ENCODE results near the gene NMT1. TPM values are rescaled to one million over a fixed set of nuclear protein-coding genes. Genes with fewer than 3 reads are reported as not detected.
A peak's percentile ranks its signal among the peaks of the same experiment; 100 is the strongest.

The NMT1 gene
- polyA plus RNA-seq (ENCODE audit: low read depth in 6 of 6): 10 to 100 TPM; 29.2 to 98.6 (median 55.5) TPM

DNA sequence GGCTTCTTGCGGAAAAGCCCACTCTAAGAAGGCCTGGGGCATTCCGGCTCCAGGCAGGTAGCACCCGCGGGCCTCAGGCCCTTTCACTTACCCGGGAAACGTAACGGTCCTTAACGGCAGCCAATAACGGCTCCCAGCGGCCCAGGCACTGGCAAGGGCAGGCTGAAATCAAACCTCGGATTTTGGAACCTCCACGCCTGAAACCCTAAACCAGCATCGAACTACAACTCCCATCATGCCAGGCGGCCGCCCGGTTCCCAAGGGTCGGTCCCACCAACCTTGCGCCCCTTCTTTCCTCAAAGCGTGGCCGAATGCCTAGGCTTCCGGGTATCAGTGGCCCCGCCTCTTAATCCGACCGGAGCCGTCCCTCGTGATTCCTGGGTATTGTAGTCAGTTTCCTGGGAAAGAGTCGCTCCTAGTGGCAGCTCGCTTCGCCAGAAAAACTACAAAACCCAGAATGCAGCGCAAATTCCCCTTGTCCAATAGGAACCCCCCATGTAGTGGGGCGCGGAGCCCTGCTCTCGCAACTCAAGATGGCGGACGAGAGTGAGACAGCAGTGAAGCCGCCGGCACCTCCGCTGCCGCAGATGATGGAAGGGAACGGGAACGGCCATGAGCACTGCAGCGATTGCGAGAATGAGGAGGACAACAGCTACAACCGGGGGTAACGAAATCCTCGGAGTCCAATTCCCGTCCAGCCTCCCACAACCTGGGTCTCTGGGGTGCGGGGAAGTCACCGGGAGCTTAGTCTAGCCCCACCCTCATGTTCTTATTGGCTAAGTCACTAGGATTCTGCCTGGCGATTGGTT is at the start of gene NMT1:
NMT1 (plus strand) TSS at position 521 of the 809 bp plus-strand sequence; CDS start at position 534, 13 bp downstream.
- peaks cover 22 to 54% (median 43%) of the 10 kb centered on the region in 3 donors for H3K4me1 Mint-ChIP-seq
- H3K4me3 Mint-ChIP-seq: peak within 1 kb of the TSS; percentile 88 to 100 (median 100)
- ATAC-seq (ENCODE audit: low read depth in 2 of 2) (peak; percentile 86), DNase-seq (peak; percentile 97)
- peak within 1 kb of the TSS; percentile 94 to 100 (median 98) for H3K27ac Mint-ChIP-seq
- no peaks in the 10 kb centered on the region for H3K27me3 Mint-ChIP-seq
- H3K36me3 Mint-ChIP-seq: no peaks in the 10 kb centered on the region
- no peaks in the 10 kb centered on the region for H3K9me3 Mint-ChIP-seq

DNA sequence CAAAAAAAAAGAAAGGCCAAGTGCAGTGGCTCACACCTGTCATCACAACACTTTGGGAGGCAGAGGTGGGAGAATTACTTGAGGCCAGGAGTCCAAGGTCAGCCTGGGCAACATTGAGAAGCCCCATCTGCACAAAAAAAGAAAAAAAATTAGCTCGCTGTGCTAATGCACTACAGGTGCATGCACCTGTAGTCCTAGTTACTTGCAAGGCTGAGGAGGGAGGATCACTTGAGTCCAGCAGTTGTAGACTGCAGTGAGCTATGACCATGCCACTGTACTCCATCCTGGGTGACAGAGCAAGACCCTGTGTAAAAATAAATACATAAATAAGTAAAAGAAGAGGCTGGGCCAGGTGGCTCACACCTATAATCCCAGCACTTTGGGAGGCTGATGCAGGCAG is 49.4 kb upstream of the NMT1 start:
- DNase-seq: no peak
- H3K36me3 Mint-ChIP-seq: peaks cover 0 to 8% of the 10 kb centered on the region in 2 donors
- peaks cover 23 to 65% (median 40%) of the 10 kb centered on the region in 3 donors for H3K27me3 Mint-ChIP-seq
- no peak for ATAC-seq (ENCODE audit: low read depth in 2 of 2)
- no peaks in the 10 kb centered on the region for H3K9me3 Mint-ChIP-seq
- H3K4me3 Mint-ChIP-seq: no peak overlapping the region
- peak overlapping the region in 1 of 6 donors; percentile 84 for H3K27ac Mint-ChIP-seq
- peaks cover 0 to 4% (median 0%) of the 10 kb centered on the region in 3 donors for H3K4me1 Mint-ChIP-seq

DNA sequence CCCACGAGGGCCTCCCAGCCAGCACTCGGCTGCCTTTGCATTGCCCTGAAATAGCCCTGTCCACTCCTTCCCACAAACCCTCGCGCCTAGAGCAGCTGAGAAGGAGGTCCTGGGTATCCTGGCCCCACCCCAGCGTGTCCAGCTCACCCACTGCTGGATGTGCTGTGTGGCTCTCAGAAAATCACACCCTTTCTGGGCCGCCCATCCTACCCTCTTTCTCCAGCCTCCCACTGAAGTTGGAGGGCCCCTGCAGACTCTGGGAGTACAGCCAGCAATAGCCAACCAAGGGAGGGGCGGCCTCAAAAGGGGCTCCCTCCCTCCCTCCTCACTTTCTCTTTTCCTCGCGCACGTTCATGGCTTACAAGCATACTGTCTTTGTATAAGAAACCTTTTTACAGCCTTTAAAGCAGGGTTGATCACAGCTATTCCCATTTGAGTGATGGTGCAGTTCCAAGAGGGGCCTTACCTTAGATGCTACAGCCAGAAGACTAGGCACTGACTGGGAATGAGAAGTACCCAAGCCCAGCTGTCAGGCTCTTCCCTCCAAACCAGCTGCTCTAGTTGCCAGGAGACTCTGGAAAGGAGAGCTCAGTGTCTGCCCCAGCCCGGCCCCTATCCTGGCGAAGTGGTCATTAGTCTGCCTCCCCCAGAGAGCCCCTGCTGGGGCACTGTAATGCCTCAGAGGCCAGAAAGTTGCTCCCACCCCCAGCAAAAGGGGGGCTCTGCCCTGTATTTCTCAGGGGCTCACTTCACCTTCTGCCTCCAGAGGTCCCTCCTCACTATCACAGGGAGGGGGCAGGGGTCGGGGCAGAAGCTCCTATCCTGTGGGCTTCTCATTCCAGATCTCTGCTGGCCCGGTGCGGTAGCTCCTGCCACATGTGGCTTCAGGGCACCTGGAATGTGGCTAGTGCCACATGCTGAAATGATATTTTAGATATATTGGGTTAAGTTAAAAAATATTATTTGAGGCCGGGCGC is 47.8 kb upstream of the NMT1 start:
- H3K9me3 Mint-ChIP-seq: no peaks in the 10 kb centered on the region
- H3K4me3 Mint-ChIP-seq: no peak overlapping the region
- ATAC-seq (ENCODE audit: low read depth in 2 of 2) (no peak), DNase-seq (no peak)
- H3K27me3 Mint-ChIP-seq: peaks cover 27 to 60% (median 34%) of the 10 kb centered on the region in 3 donors
- H3K36me3 Mint-ChIP-seq: no peaks in the 10 kb centered on the region
- no peak overlapping the region for H3K27ac Mint-ChIP-seq
- H3K4me1 Mint-ChIP-seq: peaks cover 0 to 1% (median 0%) of the 10 kb centered on the region in 3 donors

DNA sequence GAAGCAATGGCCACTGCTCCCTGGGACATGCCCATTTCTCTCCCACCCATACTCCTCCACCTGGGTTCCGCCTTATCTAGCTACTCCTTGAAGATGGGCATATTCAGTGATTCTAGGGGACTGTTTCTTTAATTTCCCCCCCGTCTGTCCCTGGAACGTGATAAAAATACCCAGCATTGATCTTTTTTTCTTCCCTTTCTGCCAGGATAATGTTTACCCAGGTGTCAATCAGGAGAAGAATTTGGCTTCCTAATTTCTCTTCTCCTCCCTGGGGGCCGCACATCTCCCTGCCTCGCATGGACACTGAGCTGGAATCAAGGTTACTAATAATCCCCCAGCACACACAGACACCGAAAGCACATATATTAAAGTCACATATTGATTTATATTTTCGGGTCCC is 44.9 kb upstream of the NMT1 start:
- Mint-ChIP-seq H3K9me3 (no peaks in the 10 kb centered on the region), H3K36me3 (peaks cover 0 to 6% of the 10 kb centered on the region in 2 donors), H3K4me1 (peaks cover 16 to 20% (median 18%) of the 10 kb centered on the region in 3 donors), H3K4me3 (peak overlapping the region in 1 of 8 donors; percentile 48), H3K27ac (peak overlapping the region in 1 of 6 donors; percentile 11), H3K27me3 (peaks cover 41 to 63% (median 49%) of the 10 kb centered on the region in 3 donors)
- DNase-seq (no peak), ATAC-seq (ENCODE audit: low read depth in 2 of 2) (no peak)

DNA sequence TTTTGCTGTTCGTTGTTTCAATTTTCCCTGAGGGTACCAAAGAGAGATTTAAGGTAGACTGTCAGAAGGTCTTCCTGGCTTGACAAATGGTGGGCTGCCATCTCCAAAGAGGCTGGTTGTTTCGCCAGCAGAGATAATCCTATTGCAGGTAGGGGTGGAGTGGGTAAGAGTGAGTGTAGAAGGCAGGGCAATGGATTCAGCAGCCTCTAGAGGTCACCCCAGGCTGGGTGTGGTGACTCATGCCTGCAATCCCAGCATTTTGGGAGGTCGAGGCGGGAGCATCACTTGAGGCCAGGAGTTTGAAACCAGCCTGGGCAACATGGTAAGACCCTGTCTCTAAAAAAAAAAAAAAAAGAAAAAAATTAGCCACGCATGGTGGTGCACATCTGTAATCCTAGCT is 44.3 kb upstream of the NMT1 start:
- DNase-seq: no peak
- H3K4me1 Mint-ChIP-seq: peaks cover 19 to 23% (median 23%) of the 10 kb centered on the region in 3 donors
- no peak overlapping the region for H3K4me3 Mint-ChIP-seq
- no peak for ATAC-seq (ENCODE audit: low read depth in 2 of 2)
- no peaks in the 10 kb centered on the region for H3K9me3 Mint-ChIP-seq
- peaks cover 41 to 65% (median 53%) of the 10 kb centered on the region in 3 donors for H3K27me3 Mint-ChIP-seq
- H3K27ac Mint-ChIP-seq: no peak overlapping the region
- peaks cover 0 to 6% of the 10 kb centered on the region in 2 donors for H3K36me3 Mint-ChIP-seq

DNA sequence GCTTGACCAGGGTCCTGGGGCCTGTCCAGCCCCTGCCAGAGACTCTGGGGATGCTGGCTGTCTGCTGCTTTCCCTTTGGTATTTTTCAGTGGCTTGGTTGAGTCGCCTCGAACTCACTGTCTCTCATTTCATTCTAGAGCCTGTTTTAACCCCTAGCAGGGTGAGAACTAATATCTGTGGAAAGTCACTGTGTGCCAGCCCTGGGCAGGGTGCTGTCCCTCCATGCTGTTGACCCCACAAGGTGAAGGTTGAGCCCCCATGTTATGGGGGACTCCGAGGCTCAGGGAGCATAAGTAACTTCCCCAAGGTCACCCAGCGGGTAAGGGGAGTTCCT is 42.6 kb upstream of the NMT1 start:
- peak overlapping the region; percentile 73 to 91 (median 88) for H3K4me3 Mint-ChIP-seq
- peaks cover 0 to 6% of the 10 kb centered on the region in 2 donors for H3K36me3 Mint-ChIP-seq
- H3K9me3 Mint-ChIP-seq: no peaks in the 10 kb centered on the region
- H3K27ac Mint-ChIP-seq: peak overlapping the region in 2 of 6 donors; percentile 54 to 88
- ATAC-seq (ENCODE audit: low read depth in 2 of 2): no peak
- H3K27me3 Mint-ChIP-seq: peaks cover 41 to 58% (median 53%) of the 10 kb centered on the region in 3 donors
- peaks cover 19 to 23% (median 23%) of the 10 kb centered on the region in 3 donors for H3K4me1 Mint-ChIP-seq
- no peak for DNase-seq

DNA sequence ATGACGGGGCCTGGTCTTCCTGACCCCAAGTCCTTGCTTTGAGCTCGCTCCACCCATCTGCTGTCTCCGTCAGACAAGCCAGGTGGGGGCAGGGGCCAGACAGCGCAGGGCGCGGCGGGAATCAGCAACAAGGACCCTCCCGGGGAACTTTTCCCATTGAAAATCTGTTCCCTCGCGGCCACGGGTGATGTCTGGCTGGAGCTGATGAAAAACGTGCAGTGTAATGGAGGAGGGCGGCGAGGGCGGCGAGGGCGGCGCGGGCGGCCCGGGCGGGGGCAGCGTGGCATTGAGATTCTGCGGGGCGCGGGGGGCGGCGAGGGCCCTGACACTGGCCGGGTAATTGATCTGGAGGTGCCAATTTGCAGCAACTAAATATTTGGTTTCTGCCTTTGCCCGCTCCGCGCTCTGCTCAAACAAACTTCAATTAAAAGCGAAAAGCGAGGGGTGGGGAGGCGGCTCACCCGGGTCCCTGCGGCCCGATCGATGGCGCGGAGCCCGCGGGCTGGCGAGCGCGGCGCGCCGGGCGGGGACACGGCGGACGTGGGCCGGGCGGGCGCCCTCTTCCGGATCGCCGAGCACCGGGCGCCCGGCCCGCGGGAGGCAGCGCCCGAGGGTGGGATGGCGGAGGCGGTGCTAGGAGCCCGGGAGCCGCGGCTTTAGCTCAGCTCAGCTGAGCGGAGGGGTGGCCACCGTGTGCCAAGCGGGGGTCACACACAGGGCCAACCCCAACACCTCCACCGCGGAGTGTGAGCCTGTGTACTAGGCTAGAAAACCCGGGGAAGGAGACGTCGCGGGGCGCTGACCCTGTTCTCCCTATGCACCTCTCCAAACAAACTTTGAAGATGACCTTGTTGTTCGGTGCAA is 42.0 kb upstream of the NMT1 start:
- Mint-ChIP-seq H3K4me3 (peak overlapping the region; percentile 73 to 91 (median 88)), H3K36me3 (peaks cover 0 to 12% of the 10 kb centered on the region in 2 donors), H3K27ac (peak overlapping the region in 3 of 6 donors; percentile 80 to 94 (median 88)), H3K9me3 (no peaks in the 10 kb centered on the region), H3K4me1 (peaks cover 19 to 23% (median 23%) of the 10 kb centered on the region in 3 donors), H3K27me3 (peaks cover 41 to 57% (median 53%) of the 10 kb centered on the region in 3 donors)
- ATAC-seq (ENCODE audit: low read depth in 2 of 2) (peak; percentile 53 to 73), DNase-seq (no peak)

DNA sequence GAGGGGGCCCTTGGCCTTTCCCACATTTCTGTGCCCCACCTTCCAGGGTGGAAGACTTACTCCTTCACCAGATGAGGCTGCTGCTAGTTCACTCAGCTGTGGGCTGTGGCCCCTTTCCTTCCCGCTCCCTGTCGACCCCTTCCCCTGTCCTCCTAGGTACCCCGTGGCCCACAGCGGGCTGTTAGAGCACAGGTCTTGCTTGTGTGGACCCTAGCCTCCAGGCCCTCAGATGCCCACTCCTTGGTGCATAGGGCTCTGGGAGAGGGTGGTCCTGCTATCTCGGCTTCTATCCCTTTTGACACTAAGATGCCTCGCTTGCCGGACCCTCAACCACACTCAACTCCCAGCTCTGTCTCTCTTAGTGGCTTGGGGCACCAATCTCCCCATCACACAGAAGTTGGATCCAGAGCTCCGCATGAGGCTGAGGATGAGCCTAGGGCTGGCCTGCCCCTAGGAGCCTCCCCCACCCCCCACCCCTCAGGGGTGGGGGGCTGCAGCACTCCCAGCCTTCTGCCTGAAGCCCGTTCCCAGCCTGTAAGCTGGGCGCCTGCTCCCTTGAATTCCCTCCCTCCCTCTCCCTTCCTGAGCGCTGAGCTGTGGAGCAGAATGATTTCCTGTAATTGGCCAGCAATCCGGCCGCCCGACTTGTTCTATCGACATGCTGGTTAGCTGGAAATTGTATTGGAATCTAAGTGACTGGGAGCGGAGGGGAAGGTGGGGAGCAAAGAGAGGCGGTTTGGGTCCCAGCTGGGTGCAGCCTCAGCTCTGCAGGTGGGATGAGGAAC is 40.6 kb upstream of the NMT1 start:
- peaks cover 0 to 14% of the 10 kb centered on the region in 2 donors for H3K36me3 Mint-ChIP-seq
- peaks cover 41 to 53% (median 52%) of the 10 kb centered on the region in 3 donors for H3K27me3 Mint-ChIP-seq
- no peaks in the 10 kb centered on the region for H3K9me3 Mint-ChIP-seq
- H3K4me3 Mint-ChIP-seq: peak overlapping the region in 6 of 8 donors; percentile 26 to 88 (median 80)
- H3K4me1 Mint-ChIP-seq: peaks cover 19 to 23% (median 23%) of the 10 kb centered on the region in 3 donors
- no peak for DNase-seq
- ATAC-seq (ENCODE audit: low read depth in 2 of 2): no peak
- no peak overlapping the region for H3K27ac Mint-ChIP-seq

DNA sequence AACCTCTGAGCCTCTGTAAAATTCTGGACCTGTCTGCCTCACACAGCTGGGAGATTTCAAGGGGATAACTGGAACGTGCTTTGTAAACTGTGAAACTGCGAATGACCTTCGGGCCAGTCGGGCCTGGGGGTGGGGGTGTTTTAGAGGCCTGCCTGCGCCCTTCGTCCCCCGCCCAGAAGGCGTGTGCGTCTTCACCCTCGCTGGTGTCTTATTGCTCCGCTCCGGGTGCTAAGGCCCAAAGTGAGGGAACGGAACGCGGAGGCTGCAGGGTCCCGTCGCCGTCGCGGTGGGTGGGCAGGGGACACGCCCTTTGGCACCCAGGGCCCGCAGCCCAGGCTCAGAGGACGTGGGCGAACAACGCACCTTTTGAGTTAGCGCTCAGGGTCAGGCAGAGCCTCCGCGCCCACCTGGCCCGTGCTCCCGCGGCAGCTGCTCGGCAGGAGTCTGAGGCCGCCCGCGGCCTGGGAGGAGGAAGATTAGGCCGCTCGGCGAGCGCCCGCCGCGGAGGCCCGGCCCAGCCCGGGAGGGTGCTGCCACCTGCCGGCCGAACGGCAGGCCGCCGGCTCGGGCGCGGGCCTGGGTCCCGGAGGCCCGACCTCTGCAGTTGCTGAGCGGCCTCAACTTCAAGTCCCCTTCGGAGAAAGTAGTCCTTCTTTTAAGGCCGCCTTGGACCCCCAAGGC is 39.4 kb upstream of the NMT1 start:
- peaks cover 19 to 23% (median 23%) of the 10 kb centered on the region in 3 donors for H3K4me1 Mint-ChIP-seq
- H3K27ac Mint-ChIP-seq: peak overlapping the region in 1 of 6 donors; percentile 65
- H3K36me3 Mint-ChIP-seq: peaks cover 0 to 14% of the 10 kb centered on the region in 2 donors
- ATAC-seq (ENCODE audit: low read depth in 2 of 2) (peak; percentile 75 to 87), DNase-seq (peak; percentile 69)
- no peaks in the 10 kb centered on the region for H3K9me3 Mint-ChIP-seq
- peaks cover 31 to 43% (median 42%) of the 10 kb centered on the region in 3 donors for H3K27me3 Mint-ChIP-seq
- H3K4me3 Mint-ChIP-seq: peak overlapping the region; percentile 10 to 84 (median 68)

DNA sequence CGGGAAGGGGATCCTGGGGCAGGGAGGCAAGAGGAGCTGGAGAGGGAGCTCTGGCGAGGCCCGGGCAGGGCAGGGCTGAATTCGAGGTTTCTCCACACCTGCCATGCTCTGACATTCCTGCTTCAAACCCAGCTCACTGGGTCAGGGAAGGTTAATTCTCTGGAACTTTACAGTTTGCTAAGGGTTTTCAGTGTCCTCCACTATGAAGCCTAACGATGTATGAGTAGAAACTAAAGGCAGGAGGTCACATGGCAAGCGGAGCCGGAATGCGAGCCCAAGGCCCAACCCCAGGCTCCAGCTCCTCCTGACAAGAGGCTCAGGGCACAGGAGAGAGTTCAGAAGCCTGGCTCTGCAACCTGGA is 38.8 kb upstream of the NMT1 start:
- DNase-seq (no peak), ATAC-seq (ENCODE audit: low read depth in 2 of 2) (no peak)
- peaks cover 29 to 40% (median 39%) of the 10 kb centered on the region in 3 donors for H3K27me3 Mint-ChIP-seq
- no peak overlapping the region for H3K27ac Mint-ChIP-seq
- peak overlapping the region in 4 of 8 donors; percentile 24 to 44 (median 26) for H3K4me3 Mint-ChIP-seq
- H3K4me1 Mint-ChIP-seq: peaks cover 19 to 23% (median 23%) of the 10 kb centered on the region in 3 donors
- H3K36me3 Mint-ChIP-seq: peaks cover 0 to 14% of the 10 kb centered on the region in 2 donors
- H3K9me3 Mint-ChIP-seq: no peaks in the 10 kb centered on the region

DNA sequence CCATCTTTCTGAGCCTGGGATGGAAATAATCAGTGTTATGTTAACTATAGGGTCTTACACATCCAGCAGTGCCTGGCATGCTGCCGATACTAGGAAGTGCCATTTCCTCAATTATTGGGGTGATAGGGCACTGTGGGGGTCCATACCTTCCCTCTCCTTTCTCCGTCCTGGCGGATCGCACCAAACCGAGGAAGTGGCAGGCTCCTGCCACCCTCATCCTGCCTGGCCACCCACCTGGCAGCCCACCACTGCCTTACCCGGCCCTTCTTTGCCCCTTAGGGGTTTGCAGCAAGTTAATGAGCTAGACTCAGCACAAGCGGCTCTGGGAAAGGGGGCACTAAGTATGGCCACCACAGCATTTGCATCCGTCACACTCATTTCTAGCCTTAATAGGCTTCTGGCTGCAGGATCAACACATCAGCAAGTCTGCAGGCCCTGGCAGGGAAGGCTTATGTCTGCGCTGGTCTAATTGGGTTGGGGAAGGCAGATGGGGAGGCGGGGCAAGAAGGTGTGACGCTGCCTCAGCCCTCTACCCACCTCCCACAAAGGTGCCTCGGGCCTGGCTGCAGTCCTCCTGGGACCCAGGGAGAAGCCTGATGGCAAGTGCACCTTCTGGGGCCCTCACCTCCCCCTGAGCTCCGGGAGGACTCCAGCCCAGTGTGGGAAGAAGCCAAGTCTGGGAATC is 38.3 kb upstream of the NMT1 start:
- DNase-seq (no peak), ATAC-seq (ENCODE audit: low read depth in 2 of 2) (no peak)
- H3K9me3 Mint-ChIP-seq: no peaks in the 10 kb centered on the region
- H3K36me3 Mint-ChIP-seq: peaks cover 0 to 14% of the 10 kb centered on the region in 2 donors
- H3K27ac Mint-ChIP-seq: no peak overlapping the region
- peaks cover 29 to 38% (median 37%) of the 10 kb centered on the region in 3 donors for H3K27me3 Mint-ChIP-seq
- H3K4me3 Mint-ChIP-seq: peak overlapping the region in 4 of 8 donors; percentile 24 to 44 (median 26)
- peaks cover 19 to 23% (median 23%) of the 10 kb centered on the region in 3 donors for H3K4me1 Mint-ChIP-seq

Data from naive B cell (primary cell).